Measurements from ENCODE around the gene ATMIN.

DNA sequence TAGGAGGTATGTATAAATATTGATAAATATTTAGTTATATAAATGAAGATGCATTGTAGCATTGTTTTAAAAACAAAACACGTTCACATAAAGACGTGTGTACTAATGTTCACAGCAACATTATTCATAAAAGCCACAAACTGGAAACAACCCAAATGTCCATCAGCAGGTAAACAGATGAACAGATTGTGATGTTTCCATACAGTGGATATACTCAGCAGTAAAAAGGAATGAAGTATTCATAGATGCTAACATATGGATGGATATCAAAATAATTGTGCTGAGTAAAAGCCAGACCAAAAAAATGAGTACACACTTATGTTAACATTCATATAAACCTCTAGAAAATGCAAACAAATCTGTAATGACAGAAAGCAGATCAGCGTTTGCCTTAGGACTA lies 22.7 kb upstream of the ATMIN start:
- TF ChIP-seq, protein P1, sequence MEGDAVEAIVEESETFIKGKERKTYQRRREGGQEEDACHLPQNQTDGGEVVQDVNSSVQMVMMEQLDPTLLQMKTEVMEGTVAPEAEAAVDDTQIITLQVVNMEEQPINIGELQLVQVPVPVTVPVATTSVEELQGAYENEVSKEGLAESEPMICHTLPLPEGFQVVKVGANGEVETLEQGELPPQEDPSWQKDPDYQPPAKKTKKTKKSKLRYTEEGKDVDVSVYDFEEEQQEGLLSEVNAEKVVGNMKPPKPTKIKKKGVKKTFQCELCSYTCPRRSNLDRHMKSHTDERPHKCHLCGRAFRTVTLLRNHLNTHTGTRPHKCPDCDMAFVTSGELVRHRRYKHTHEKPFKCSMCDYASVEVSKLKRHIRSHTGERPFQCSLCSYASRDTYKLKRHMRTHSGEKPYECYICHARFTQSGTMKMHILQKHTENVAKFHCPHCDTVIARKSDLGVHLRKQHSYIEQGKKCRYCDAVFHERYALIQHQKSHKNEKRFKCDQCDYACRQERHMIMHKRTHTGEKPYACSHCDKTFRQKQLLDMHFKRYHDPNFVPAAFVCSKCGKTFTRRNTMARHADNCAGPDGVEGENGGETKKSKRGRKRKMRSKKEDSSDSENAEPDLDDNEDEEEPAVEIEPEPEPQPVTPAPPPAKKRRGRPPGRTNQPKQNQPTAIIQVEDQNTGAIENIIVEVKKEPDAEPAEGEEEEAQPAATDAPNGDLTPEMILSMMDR (IDR thresholded peaks at IDR 0.05; ENCODE audit: borderline replicate concordance, extremely low read depth, low read length, poor library complexity, severe bottlenecking), result no peak
- no peak for TF ChIP-seq EZH2 (IDR thresholded peaks at IDR 0.05; ENCODE audit: borderline replicate concordance, low read depth, low read length, severe bottlenecking)
